HG02943 (cell line): ENCODE results near the gene PACS1.

ENCODE experiments used
- ATAC-seq: cut with Tn5 transposase; IDR thresholded peaks from one replicate; pipeline ENCODE4 v1.9.1; 2021; ENCODE audit warnings: mild to moderate bottlenecking, low read depth, moderate library complexity; ENCODE audit not compliant: unreplicated experiment

Gene PACS1

DNA sequence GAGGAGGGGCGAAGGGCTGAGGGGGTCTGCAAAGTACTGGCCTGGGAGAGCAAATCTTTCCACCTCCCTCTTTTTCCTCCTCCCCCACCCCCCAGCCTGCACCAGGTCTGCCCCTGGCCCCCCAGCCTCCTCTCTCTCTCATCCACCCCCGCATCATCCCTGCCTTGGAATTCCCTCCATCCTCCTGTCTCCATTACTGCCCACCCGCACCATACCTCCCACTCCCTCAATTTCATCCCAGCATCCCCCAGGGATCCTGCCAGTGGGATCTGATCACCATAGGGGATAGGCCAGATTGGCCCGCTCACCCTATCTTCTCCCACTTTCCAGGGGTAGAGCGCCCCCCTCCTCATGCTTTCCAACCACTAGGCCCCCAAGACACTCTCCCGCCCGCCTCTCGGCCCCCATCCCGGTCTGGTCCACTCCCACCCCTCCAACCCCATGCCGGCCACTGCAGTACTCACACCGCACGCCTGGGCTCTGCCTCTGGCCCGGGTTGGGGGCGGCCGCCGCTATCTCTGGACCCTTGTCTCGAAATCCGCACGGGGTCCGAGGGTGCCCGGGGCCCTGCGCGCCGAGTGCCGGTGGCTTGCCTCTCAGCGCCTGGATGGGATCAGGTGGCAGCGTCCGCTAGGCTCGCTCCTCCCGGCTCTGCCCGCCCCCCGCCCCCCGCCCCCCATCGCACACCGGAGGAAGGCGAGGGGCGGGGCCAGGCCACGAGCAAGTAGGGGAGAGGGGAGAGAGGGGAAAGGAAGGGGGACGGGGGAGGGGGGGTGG, 21.3 kb upstream of the PACS1 start, which contains the start of gene GAL3ST3:
Gene GAL3ST3, minus strand, starts transcription at position 615 of the 777 bp plus-strand sequence. CDS start 3,746 bp downstream, outside the sequence.
- ATAC-seq, result no peak

GRCh38 chr11:66050581-66051231, 19.4 kb upstream of the PACS1 start:
- no peak for ATAC-seq

DNA sequence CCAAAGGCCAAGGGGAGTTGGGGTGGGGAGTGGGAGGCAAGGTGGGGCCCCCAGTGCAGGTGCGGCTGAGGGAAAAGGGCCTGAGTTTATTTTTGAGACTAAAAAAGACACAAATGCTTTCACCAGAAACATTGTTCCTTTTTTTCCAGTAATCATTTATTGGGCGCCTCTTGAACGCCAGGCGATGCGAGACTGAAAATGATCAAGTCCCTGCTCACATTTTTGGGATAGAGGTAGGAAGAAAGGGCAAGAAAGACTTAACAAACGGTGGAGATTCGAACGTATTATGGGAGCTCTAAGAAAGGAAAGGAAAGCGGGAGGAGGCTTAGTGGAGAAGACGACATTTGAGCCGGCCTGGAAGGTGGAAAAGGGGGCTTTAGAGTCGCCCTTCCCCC, 18.7 kb upstream of the PACS1 start:
- ATAC-seq, result no peak

DNA sequence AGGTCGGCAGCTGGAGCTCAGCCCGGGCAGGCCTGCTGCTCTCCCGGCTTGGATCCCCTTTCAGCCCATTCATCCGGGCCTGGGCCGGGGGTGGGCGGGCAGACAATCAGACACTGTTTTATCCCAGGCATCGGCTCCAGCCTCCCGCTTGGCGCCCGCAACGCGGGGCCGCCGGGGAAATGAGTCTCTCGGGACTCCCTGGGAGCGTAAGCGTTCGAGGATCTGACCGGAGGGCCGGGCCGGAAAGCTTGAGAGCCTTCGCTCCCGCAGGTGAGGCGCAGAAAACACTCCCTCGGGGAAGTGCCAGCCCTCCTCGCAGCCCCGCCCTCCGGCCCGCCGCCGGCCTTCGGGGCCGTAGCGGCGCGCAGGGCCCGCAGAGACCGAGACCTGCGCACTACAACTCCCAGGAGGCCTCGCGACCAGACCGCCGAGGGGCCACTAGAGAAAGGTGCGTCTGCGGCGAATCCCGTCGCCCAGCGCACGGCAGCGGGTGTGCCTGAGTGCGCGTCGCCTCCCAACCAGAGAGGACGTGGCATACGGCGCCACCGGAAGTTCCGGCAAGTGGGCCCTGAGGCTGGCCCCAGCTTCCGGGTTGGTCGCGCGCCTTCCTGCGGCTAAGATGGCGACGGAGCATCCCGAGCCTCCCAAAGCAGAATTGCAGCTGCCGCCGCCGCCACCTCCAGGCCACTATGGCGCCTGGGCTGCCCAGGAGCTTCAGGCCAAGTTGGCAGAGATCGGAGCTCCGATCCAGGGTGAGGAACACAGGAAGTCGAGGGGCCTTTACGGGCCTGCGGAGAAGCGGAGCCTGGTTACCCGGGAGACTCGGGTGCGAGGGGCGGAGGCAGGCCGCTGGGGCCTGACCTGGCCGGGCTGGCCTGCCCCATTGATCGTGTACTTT, 18.1 kb upstream of the PACS1 start, which contains the start of gene SF3B2:
Gene SF3B2, plus strand, starts transcription at position 599 of the 898 bp plus-strand sequence. Its CDS starts 21 bp downstream, at position 620.
- peak; percentile 93 for ATAC-seq

DNA sequence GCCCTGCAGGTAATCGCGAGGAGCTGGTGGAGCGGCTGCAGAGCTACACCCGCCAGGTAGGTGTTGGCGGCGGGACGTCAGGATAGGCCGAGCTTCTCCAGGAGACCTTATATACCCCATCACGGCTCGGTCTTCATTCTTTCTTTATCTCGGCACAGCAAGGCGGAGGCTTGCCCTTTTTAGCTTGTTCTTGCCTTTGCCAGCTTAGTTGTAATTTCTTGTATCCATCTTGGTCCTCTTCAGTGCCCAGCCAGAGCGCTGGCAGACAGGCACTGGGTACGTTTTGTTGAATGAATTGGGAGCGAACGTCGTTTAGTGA, 17.4 kb upstream of the PACS1 start:
- no peak for ATAC-seq

- ATAC-seq, result no peak
Observed at GRCh38 chr11:66055021-66055420, 15.1 kb upstream of the PACS1 start.

DNA sequence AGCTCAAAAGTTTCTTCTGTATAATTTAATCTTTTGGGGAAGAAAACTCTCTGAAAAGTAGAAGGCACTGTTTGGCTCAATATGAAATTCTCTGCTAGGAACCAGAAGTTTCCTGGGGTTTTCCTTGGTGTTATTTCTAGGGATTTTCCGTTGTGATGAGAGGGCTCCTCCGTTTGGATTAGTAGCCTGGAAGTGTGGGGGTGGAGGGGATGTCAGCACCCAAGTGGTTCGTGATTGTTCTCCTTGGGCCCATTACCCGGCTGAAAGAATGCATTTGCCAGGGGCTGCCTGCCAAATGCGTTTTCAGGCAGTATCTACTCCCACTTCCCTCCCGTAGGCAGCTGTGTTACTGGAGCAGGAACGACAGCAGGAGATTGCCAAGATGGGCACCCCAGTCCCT, 13.6 kb upstream of the PACS1 start:
- ATAC-seq, result no peak

GRCh38 chr11:66059966-66060680, 9.9 kb upstream of the PACS1 start:
- ATAC-seq, result no peak

DNA sequence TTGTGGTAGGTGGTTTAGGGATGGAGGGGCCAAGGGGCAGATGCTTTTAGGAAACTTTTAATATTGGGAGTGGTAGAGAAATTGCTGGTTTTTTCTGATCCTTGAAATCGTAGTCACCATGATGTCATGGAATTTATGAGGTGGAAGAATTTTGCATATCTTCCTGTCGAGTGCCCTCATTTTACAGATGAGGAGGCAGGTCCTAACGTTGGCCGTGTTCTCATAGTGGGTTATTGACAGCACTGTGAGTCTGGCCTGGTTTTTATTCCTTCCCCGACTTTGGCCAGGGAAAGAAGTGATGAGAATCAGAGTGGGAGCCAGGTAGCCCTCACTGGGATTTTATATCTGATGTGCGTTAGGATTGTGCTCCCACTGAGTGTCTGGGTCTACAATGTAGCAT, 8.8 kb upstream of the PACS1 start:
- no peak for ATAC-seq

- ATAC-seq, result no peak
Observed at GRCh38 chr11:66062408-66062807, 7.7 kb upstream of the PACS1 start.

- no peak for ATAC-seq
Observed at GRCh38 chr11:66063900-66064299, 6.2 kb upstream of the PACS1 start.

GRCh38 chr11:66064571-66064970, 5.5 kb upstream of the PACS1 start:
- no peak for ATAC-seq

- ATAC-seq, result no peak
Observed at GRCh38 chr11:66066751-66067150, 3.3 kb upstream of the PACS1 start.

GRCh38 chr11:66067640-66068039, 2.4 kb upstream of the PACS1 start:
- ATAC-seq, result no peak

DNA sequence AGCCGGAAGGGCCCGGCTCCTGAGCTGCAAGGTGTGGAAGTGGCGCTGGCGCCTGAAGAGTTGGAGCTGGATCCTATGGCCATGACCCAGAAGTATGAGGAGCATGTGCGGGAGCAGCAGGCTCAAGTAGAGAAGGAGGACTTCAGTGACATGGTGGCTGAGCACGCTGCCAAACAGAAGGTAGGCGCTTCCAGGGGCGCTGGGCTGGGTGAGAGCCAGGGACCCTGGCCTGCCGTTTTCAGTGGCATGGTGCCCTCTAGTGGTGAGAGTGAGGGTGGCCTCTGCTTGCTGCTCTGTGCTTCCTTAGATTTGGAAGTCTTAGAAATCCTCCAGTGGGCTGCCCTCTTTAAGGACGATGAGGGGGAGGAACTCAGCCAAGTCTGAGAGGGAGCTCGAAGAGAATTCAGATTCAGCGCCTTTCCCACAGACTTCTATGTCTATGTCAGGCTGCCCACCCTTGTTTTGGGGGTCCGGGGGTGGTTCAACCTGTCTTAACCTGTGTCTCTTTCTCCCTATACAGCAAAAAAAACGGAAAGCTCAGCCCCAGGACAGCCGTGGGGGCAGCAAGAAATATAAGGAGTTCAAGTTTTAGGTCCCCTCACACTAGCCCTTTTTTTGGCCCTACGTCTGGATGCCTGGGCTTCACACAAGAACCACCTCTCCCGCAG, 1.8 kb upstream of the PACS1 start:
- no peak for ATAC-seq

DNA sequence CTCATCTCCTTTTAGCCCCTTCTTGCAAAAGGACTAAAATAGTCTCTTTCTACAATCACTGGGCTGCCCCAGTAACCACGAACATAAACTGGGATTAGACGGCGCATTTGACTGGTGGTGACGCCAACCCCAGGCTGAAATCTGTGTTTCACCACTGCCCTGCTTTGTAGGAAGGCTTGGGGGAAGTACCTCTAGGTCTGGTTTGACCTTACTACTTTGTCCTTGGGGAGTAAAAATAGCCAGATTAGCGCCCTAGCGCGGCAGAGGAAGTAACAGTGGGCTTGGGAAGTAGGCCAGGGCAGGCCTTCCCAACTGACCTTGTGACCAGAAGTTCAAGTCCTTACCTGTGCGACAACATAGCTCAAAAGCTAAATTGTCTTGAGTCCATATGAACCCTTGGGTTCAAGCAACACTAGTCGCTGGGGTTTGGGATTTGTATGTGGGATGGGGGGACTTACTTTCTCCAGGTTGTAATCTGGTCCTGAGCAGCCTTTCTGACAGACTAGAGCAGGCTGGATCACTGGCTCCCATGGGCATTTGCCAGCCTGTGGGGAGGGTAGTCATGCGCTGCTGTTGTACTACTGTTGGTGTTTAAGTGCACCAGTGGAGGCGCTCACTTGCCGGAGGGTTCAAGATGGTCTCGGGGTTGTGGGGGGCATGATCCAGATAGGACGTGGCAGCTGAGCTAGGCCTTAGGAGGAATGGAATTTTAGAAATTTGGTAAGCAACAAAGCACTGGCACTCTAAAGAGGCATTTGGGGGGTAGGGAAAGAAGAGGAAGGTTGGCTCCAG, 953 bp upstream of the PACS1 start:
- no peak for ATAC-seq

- ATAC-seq, result no peak
Observed at GRCh38 chr11:66070604-66071380, 720 bp downstream of the PACS1 start.

- no peak for ATAC-seq
Observed at GRCh38 chr11:66071381-66071801, 1.3 kb downstream of the PACS1 start.
